Measurements from ENCODE around the gene VSIG10L2. TPM values are rescaled to one million over a fixed set of nuclear protein-coding genes. Genes with fewer than 3 reads are reported as not detected.

Gene VSIG10L2
- total RNA-seq, 1 experiment from 2014 or later: not detected

GRCh38 chr11:125987066-125987641 lies 41.3 kb downstream of the VSIG10L2 start (continued):
- TF ChIP-seq ZFX (IDR thresholded peaks at IDR 0.05): no peak

GRCh38 chr11:125990244-125990643 lies 44.4 kb downstream of the VSIG10L2 start:
- Histone ChIP-seq H3K36me3 (ENCODE audit: control insufficient read depth in 1 of 2, insufficient read depth in 2 of 2, low read length in 2 of 2) (0 out of 4 replicates have a peak, but pooled peaks cover 0 to 2% of the 10 kb centered on the region in 2 experiments), H3K4me1 (ENCODE audit: control insufficient read depth in 1 of 2, insufficient read depth in 2 of 2, low read length in 2 of 2) (no peaks in the 10 kb centered on the region), H3K27ac (ENCODE audit: low read depth, low read length) (no peak overlapping the region), H4K20me1 (ENCODE audit: insufficient read depth) (no peaks in the 10 kb centered on the region), H3K79me2 (ENCODE audit: insufficient read depth, low read length) (no peaks in the 10 kb centered on the region), H3K4me3 (replicated peaks in 1 of 2; ENCODE audit: low read depth in 1 of 2, low read length in 2 of 2) (no peak overlapping the region), H2AFZ (ENCODE audit: low read depth, low read length, poor library complexity, severe bottlenecking) (no peak overlapping the region), H3K27me3 (ENCODE audit: insufficient read depth, low read length) (no peaks in the 10 kb centered on the region), H3K4me2 (ENCODE audit: low read length) (no peak overlapping the region), H3K9me2 (ENCODE audit: insufficient read depth) (no peaks in the 10 kb centered on the region), H3K9me3 (ENCODE audit: control insufficient read depth in 1 of 2, insufficient read depth in 1 of 2, low read depth in 1 of 2, low read length in 2 of 2) (no peaks in the 10 kb centered on the region), H3K9ac (ENCODE audit: low read length) (no peak overlapping the region)
- RAD21 ChIA-PET (ENCODE audit: low non-redundant PET in 1 of 2, low total read pairs in 2 of 2, uncharacterized antibody in 2 of 2, unreplicated experiment in 2 of 2): no interaction called here
- TF ChIP-seq POLR2AphosphoS5 (IDR thresholded peaks at IDR 0.05; ENCODE audit: low read depth, low read length): no peak
- TF ChIP-seq ZNF274 (IDR thresholded peaks at IDR 0.05; ENCODE audit: low read depth, low read length): no peak
- no peak for TF ChIP-seq SP1 (IDR thresholded peaks at IDR 0.05; ENCODE audit: low read depth)
- TF ChIP-seq ELF1 (IDR thresholded peaks at IDR 0.05; ENCODE audit: borderline replicate concordance, low read depth): no peak
- TF ChIP-seq SRF (IDR thresholded peaks at IDR 0.05; ENCODE audit: low read depth): no peak
- no peak for TF ChIP-seq POLR2A (IDR thresholded peaks at IDR 0.05; ENCODE audit: borderline replicate concordance, extremely low read depth, insufficient read depth, insufficient read length)
- no peak for TF ChIP-seq EZH2phosphoT487 (IDR thresholded peaks at IDR 0.05; ENCODE audit: borderline replicate concordance)
- TF ChIP-seq ATF3 (IDR thresholded peaks at IDR 0.05): no peak
- TF ChIP-seq ZBTB33 (IDR thresholded peaks at IDR 0.05; ENCODE audit: extremely low read depth, insufficient replicate concordance, low read length): no peak
- TF ChIP-seq YY1 (IDR thresholded peaks at IDR 0.05; ENCODE audit: extremely low read depth, insufficient replicate concordance, low read depth, low read length): no peak
- no peak for TF ChIP-seq ZFX (IDR thresholded peaks at IDR 0.05)
- ATAC-seq (no peak), DNase-seq (ENCODE audit: low read depth, low spot score) (no peak)
- no TSS peak for BruUV-seq (replicated peaks)
- intact Hi-C loops (cut with micrococcal nuclease): no loop called here
- CTCF ChIA-PET: no interaction called here
- POLR2A ChIA-PET: no interaction called here
